Prostate gland (tissue), 2 donors: ENCODE measurements around the gene SYCE3. TPM values are rescaled to one million over a fixed set of nuclear protein-coding genes. Genes with fewer than 3 reads are reported as not detected.

Experiments
- DNase-seq: peaks from one replicate; pipeline ENCODE4 v3.0.0-alpha.2; 2019; ENCODE audit warnings: low spot score
- H3K27ac ChIP-seq, 2 donors: fragments of 200-600 bp; sonication (generic); 2 replicates each; pipeline ENCODE4 v1.5.1; 2017 to 2019
- H3K27me3 ChIP-seq: fragments of 200-600 bp; sonication (generic); replicated peaks from 2 replicates; pipeline ENCODE4 v1.5.1; 2019; ENCODE audit not compliant: insufficient read depth
- H3K36me3 ChIP-seq, 2 donors: fragments of 200-600 bp; sonication (generic); 1 replicate in 1 of 2; 2 replicates in 1 of 2; pipeline versions ENCODE4 v1.5.1 to v1.8.1; 2017 to 2019
- H3K4me1 ChIP-seq: fragments of 200-600 bp; sonication (generic); replicated peaks from 2 replicates; pipeline ENCODE4 v1.5.1; 2019
- H3K4me3 ChIP-seq, 2 donors: fragments of 200-600 bp; sonication (generic); 2 replicates each; pipeline ENCODE4 v1.5.1; 2017 to 2019
- H3K9me3 ChIP-seq: fragments of 200-600 bp; sonication (generic); 2 replicates; pipeline ENCODE4 v1.5.1; 2017
- CTCF ChIP-seq, 4 experiments: fragments of 200-600 bp in 2 of 4; fragments of 450-650 bp in 2 of 4; sonication (generic) in 2 of 4; IDR thresholded peaks; 1 replicate in 3 of 4; 2 replicates in 1 of 4; pipeline ENCODE4 v1.5.1; 2016 to 2019; ENCODE audit warnings: antibody characterized with exemption in 4 of 4, mild to moderate bottlenecking in 2 of 4, moderate library complexity in 2 of 4
- POLR2A ChIP-seq: fragments of 450-650 bp; IDR thresholded peaks from one replicate; pipeline ENCODE4 v1.6.1; 2016; ENCODE audit warnings: antibody characterized with exemption, mild to moderate bottlenecking
- POLR2AphosphoS5 ChIP-seq: sonication (generic); formaldehyde crosslinking; IDR thresholded peaks from one replicate; pipeline ENCODE4 v1.6.1; 2017; ENCODE audit warnings: antibody characterized with exemption
- WGBS: methylation state at CpG from one replicate; pipeline ENCODE4 v1.1.5; 2018; 5-methylcytosine and 5-hydroxymethylcytosine counted together
- intact Hi-C: fragments of 100-400 bp; cut with DNase I; formaldehyde crosslinking; loops from one replicate; pipeline ENCODE4 v1.14.2; 2022
- total RNA-seq, 2 donors: library from RNA; depleted of rRNA; stranded (reverse); fragments of >200 nt; gene quantifications; one replicate each; pipeline ENCODE4 v1.1.0, GENCODE V29; 2016

The SYCE3 gene
- total RNA-seq, 2 donors from 2014 or later: 10.2 TPM; not detected in 1

DNA sequence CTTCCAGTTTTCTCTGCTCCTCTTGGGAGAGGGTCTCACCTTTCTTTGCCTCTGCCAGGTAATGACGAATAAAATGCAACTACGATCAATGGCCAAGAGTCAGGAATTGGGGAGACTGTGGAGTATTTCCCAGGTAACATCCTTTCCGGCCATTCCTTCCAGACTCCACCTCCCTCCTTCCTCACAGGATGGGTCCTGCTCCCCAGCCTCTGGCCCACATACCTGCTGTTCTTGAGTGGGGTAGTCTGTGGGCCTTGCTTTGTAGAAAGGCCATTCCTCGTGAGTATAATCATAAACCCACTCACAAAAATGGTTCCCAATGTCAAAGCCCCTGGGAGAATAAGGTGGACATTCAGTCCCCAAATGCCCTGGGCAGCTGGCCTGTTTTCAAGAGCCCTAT is 17.0 kb upstream of the SYCE3 start:
- Histone ChIP-seq H3K27ac (no peak overlapping the region), H3K36me3 (no peaks in the 10 kb centered on the region), H3K9me3 (no peaks in the 10 kb centered on the region), H3K4me3 (no peak overlapping the region), H3K27me3 (no peaks in the 10 kb centered on the region), H3K4me1 (peaks cover 12% of the 10 kb centered on the region)
- DNase-seq: no peak
- intact Hi-C loops: loop anchor here (5.0 kb wide), 1 partner anchor 48 kb away; the partner anchor contains the start of gene ARSA
- TF ChIP-seq POLR2A (no peak), POLR2AphosphoS5 (no peak), CTCF (IDR thresholded peaks at IDR 0.05) (no peak)
- 97% methylated on average over 4 of the region's 4 CpGs for WGBS

GRCh38 chr22:50578776-50579310 is 16.1 kb upstream of the SYCE3 start:
- H3K4me3 ChIP-seq: no peak overlapping the region
- no peak for DNase-seq
- no peaks in the 10 kb centered on the region for H3K27me3 ChIP-seq
- intact Hi-C loops: no loop called here
- no peaks in the 10 kb centered on the region for H3K9me3 ChIP-seq
- TF ChIP-seq POLR2AphosphoS5: no peak
- TF ChIP-seq POLR2A: no peak
- TF ChIP-seq CTCF (IDR thresholded peaks at IDR 0.05): no peak
- H3K4me1 ChIP-seq: peaks cover 12% of the 10 kb centered on the region
- whole genome bisulfite sequencing: 73% methylated on average over 8 of the region's 8 CpGs
- no peaks in the 10 kb centered on the region for H3K36me3 ChIP-seq
- no peak overlapping the region for H3K27ac ChIP-seq

- no peak for DNase-seq
- H3K4me1 ChIP-seq: peaks cover 8% of the 10 kb centered on the region
- TF ChIP-seq POLR2A: no peak
- no peak for TF ChIP-seq CTCF (IDR thresholded peaks at IDR 0.05)
- no peak for TF ChIP-seq POLR2AphosphoS5
- no peaks in the 10 kb centered on the region for H3K9me3 ChIP-seq
- H3K36me3 ChIP-seq: no peaks in the 10 kb centered on the region
- intact Hi-C loops: no loop called here
- 29% methylated on average over 43 of the region's 63 CpGs for WGBS
- H3K4me3 ChIP-seq: no peak within 1 kb of the TSS
- no peak within 1 kb of the TSS for H3K27ac ChIP-seq
- H3K27me3 ChIP-seq: no peaks in the 10 kb centered on the region
Observed at GRCh38 chr22:50577987-50578775, 15.5 kb upstream of the SYCE3 start, which contains the start of gene CPT1B. TSS of gene CPT1B (minus strand) at chr22:50578427. CDS start at chr22:50577915, 512 bp downstream.

DNA sequence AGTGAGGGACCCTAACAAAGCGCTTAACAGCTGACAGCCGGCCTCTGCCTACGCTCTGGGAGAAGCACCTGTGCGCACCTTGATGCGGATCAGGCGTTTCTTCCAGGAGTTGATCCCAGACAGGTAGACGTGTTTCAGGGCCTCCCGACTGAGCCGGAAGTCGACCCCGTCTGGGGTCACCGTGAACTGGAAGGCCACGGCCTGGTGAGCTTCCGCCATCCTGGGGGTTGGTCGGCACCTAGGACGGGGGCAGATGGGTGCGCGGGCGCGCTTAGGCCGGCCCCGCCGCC is 14.9 kb upstream of the SYCE3 start:
- no peak for DNase-seq
- Histone ChIP-seq H3K36me3 (no peaks in the 10 kb centered on the region), H3K4me3 (no peak overlapping the region), H3K4me1 (peaks cover 8% of the 10 kb centered on the region), H3K27me3 (no peaks in the 10 kb centered on the region), H3K9me3 (no peaks in the 10 kb centered on the region), H3K27ac (no peak overlapping the region)
- no peak for TF ChIP-seq CTCF (IDR thresholded peaks at IDR 0.05)
- TF ChIP-seq POLR2AphosphoS5: no peak
- TF ChIP-seq POLR2A: no peak
- intact Hi-C loops: no loop called here
- 82% methylated on average over 4 of the region's 23 CpGs for WGBS
